ENCODE measurements around the gene SIRT6.

DNA sequence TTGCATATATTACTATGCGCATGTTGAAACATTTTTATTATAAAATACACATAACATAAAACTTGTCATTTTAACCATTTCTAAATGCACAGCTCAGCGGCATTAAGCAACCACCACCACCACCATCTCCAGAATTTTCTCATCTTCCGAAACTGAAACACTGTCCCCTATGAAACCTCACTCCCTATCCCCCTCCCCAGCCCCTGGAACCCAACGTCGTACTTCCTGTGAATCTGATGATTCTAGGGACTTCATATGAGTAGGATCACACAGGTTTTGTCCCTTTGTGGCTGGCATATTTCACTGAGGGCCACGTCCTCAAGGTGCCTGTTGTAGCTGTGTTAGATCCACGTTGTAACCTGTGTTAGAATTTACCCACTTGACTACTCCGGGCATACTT lies 57.7 kb downstream of the SIRT6 start:
- no peak for TF ChIP-seq POLR2AphosphoS5 (IDR thresholded peaks at IDR 0.05)
- TF ChIP-seq POLR2A (IDR thresholded peaks at IDR 0.05), result no peak
- TF ChIP-seq, protein P1, sequence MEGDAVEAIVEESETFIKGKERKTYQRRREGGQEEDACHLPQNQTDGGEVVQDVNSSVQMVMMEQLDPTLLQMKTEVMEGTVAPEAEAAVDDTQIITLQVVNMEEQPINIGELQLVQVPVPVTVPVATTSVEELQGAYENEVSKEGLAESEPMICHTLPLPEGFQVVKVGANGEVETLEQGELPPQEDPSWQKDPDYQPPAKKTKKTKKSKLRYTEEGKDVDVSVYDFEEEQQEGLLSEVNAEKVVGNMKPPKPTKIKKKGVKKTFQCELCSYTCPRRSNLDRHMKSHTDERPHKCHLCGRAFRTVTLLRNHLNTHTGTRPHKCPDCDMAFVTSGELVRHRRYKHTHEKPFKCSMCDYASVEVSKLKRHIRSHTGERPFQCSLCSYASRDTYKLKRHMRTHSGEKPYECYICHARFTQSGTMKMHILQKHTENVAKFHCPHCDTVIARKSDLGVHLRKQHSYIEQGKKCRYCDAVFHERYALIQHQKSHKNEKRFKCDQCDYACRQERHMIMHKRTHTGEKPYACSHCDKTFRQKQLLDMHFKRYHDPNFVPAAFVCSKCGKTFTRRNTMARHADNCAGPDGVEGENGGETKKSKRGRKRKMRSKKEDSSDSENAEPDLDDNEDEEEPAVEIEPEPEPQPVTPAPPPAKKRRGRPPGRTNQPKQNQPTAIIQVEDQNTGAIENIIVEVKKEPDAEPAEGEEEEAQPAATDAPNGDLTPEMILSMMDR (IDR thresholded peaks at IDR 0.05), result no peak
- no peak for TF ChIP-seq EP300 (IDR thresholded peaks at IDR 0.05)

All from upper lobe of left lung (tissue), 4 donors.